Lung microvascular endothelial cell (primary cell): ENCODE results near the gene PTPRT. TPM values are rescaled to one million over a fixed set of nuclear protein-coding genes. Genes with fewer than 3 reads are reported as not detected.
"Not testable (repeated sequence)": the region's sequence is repeated elsewhere in the genome, so short reads cannot be mapped to it uniquely, and the experiment has no call there.

ENCODE experiments used
- DNase-seq, 2 donors: peaks; one replicate each; pipeline versions ENCODE4 v3.0.0 to v3.0.0-alpha.2; 2010; ENCODE audit warnings: low read depth in 2 of 2
- total RNA-seq: library from RNA; depleted of rRNA; stranded (reverse); fragments of >200 nt; gene quantifications from 2 replicates; pipeline ENCODE4 v1.2.1, GENCODE V29; 2014

Gene PTPRT
- total RNA-seq, 1 donor from 2014 or later: not detected

DNA sequence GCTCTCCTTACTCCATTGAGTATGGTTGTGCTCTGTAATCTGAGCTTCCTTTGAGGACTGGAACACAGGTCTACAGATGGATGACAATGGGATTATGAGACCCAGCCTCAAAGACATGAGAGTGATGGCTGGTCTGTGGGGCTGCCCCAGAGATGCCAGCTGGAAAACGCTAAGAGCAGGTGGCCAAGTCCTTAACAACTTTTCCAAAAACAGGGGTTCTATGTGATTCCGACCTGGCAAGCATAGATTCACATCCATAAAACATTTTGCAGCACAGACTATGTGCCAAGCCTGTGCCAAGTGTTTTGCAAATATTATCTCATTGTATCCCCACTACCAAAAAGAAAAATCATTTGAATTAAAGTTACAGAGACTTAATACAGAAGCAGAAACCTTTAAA is 270.4 kb downstream of the PTPRT start:
- no peak for DNase-seq

DNA sequence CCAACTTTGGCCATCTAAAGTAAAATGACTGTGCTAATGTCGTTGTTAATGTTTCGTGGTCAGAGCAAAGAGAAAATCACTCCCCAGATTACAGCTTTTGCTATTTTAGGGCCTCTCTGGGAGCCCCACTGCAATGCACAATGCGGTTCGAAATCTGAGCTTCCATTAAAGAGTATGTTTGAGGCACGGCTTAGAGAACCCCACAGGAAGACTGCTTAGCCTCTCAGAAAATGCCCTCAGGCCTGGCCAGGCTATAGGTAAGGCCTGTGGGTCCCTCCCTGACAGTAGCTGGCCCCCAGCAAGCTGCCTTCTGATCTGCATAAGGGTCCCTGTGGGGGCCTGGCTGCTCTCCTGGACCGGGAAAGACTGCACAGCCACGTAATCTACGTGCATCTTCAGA is 274.6 kb downstream of the PTPRT start:
- DNase-seq: no peak

DNA sequence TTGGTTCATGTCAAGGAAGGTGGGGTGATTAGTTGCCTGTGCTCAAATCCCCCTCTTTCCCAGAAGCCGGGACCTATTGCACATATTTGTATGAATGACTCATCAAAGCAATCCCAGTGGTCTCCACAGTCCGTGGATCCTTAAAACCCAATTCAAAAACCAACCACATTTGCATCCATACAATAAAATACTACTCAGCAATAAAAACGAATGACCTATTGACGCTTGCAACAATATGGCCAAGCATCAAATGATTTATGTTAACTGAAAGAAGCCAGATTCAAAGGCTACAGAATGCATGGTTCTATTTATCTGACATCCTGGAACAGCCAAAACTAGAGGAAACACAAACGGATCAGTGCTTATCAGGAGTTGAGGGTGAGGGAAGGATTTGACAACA is 275.4 kb downstream of the PTPRT start:
- no peak for DNase-seq

DNA sequence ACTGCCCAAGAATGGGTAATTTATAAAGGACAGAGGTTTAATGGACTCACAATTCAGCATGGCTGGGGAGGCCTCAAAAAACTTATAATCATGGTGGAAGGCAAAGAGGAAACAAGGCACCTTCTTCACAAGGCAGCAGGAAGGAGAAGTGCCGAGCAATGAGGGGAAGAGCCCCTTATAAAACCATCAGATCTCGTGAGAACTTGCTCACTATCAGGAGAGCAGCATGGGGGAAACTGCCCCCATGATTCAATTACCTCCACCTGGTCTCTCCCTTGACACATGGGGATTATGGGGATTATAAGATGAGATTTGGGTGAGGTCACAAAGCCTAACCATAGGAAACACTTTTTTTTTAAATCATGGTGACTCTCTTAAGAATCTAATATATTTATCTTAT is 278.9 kb downstream of the PTPRT start:
- not testable (repeated sequence) for DNase-seq

DNA sequence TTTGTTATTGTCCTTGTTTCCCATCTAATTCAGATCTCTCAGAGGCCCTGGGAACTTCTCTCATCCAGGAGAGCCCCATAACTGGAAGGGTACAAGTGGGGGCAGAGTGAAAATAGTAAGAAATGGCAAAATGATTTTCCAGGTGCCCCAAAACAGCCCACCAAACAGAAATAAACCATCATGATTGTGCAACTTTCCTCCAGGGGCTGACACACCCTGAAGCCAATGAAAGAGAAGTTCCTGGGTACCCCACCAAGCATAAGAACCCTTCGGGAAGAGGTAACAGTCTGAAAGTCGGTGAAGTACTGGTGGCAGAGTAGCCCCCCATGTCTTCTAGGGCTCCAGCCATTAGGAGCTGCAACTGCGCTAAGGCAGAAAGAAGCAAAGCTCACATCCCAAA is 282.0 kb downstream of the PTPRT start:
- DNase-seq: no peak

DNA sequence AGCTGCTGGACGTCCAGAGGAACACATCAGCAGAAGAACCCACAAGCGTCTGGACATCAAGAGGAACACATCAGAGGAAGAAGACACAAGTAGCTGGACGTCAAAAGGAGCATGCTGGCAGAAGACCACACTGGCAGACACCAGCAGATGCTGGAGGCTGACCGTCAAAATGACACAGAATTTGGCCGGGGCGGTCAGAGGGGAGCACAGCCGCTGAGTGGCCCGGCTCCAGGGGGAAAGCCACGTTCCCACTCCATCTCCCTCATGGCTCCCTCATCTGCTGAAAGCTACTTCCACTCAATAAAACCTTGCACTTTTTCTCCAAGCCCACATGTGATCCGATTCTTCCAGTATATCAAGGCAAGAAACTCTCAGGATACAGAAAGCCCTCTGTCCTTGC is 283.6 kb downstream of the PTPRT start:
- no peak for DNase-seq

DNA sequence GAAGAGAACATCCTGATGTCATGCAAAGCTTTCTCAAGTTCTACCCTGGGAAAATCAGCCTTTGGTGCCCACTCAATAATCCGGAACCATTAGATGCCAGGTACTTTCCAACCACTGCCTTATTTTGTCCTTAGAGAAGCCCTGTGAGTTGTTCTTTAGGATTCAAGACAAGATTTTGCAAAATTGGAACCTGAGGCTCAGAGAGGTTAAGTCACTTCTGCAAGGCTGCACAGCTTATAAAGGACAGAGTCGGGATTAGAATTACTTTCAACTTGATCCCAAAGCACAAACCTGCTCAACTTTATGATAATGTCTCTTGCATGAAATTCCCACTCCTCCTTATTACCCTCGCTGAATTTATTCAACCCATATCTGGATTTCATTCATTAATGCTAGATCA is 287.2 kb downstream of the PTPRT start:
- DNase-seq: no peak

DNA sequence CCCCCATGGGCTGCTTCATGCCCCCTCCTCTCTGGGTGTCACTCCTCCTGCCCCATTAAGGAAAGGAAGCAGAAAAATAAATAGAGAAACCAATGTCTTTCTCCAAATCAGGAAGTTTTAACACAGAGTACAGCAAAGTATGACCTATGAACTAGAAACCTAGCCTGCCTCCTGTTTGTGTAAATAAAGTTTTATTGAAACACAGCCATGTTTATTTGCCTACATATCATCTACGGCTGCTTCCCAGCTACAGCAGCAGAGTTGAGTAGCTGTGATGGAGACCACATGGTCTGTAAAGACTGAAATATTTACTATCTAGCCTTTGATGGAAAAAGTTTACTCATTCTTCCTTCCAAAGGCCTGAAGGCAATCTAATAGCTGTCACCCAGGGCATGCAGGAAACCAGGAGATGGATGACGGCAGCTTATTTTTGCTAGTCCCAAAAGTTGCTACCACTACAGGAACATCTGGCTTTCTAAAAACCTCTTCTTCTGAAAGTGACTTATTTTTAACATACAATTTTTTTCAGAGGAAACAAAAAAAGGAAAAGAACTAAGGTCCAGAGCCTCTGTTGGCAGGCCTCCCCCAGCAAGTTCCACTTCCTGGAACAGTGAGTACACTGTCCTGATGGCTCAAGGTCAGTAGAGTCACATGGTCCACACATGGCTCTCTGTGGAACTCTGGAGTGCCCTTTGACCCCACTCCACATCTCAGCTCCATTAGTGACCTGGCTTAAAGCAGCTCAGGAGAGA is 287.8 kb downstream of the PTPRT start:
- no peak for DNase-seq

DNA sequence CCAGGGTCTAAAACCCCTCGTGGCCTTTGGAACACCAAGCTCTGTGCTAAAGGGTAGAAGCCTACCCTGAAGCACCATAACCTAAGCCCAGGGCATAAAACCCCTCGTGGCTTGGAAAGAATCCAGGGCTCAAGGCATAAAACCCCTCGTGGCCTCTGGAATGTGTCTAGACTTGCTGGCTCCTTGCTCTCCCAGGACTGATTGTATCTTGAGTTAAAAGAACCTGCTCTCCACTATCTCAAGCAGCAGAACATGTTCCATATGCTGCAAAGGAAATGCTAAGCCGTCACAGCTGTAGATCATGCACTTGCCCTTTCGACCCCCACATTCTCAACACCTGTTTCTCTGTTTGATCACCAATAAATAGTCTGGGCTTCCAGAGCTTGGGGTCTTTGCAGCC is 288.9 kb downstream of the PTPRT start:
- DNase-seq: not testable (repeated sequence)

DNA sequence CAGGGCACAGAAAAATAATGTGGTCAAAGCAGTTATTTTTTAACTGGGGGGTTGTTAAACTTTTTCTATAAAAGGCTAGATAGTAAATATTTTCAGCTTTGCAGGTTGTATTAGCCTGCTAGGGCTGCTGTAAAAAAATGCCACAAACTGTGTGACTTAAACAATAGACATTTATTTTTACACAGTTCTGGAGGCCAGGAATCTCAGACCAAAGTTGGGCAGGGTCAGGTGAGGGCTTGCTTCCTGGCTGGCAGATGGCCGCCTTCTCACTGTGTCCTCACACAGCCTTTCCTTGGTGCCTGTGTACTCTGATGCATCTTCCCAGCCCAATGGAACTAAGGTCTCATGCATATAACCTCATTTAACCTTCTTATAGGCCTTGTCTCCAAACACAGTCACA is 294.7 kb downstream of the PTPRT start:
- no peak for DNase-seq

DNA sequence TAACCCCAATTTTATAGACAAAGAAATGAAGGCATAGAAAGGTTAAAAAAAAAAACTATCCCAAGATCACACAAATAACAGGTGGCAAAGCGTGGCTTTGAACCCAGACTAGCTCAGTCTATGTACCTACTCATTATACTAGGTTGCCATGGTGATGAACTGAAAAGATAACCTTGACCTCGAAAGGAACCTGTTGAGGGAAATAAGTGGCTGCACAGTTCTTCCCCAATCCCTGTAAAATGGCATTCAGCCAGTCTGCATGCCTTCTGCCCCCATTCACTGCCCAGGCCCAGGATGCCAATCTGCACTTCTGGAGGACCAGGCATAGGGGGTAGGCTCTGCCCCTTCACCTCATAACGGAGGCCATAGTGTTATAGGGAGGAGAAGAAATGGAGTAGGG is 295.2 kb downstream of the PTPRT start:
- no peak for DNase-seq

DNA sequence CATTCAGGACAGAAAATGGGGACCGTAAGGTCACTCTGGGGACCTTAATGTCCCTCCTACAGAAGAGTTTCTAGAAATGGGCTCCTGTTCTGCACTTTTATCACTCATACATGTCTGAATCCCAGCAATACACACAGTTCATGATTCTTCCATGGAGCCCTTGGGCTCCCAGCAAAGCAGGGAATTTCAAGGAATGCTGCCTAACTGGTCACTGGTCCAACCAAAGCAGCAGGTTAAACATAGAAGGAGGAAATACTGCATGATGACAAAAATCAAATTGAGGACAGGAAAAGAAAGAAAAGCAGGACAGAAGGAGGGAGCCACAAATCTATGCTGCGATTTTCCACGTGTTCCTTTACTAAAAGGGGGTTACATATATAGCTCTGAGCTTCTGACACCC is 300.2 kb downstream of the PTPRT start:
- no peak for DNase-seq

DNA sequence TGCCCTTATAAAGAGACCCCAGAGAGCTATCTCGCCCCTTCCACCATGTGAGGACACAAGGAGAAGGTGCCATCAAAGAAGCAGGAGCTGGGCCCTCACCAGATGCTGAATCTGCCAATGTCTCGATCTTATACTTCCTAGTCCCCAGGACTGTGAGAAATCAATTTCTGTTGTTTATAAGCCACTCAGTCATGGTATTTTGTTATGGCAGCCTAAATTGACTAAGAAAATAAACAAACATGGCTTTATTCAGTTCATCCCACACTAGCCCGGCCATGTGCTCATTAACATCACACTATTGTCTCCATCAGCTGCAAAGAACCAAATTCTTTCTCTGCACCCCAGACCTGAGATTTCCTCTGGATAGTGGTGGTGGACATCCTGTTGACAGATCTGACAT is 302.4 kb downstream of the PTPRT start:
- no peak for DNase-seq

DNA sequence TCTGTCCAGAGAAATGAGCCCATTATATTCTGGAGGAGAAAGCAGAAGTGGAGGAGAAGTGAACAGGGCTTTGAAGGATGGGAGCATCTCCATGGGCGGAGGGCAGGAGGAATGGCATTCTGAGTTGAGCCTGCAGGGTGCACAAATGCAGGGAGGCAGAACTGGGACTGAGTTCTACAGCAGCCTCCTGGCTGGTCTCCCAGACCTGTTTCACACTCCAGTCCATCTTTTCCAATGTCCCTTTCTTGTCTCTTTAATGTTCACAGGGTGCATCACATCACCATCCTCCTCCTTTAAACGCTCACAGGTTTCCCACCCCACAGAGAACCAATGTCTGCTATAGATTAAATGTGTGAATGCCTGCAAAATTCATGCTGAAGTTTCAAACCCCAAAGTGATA is 302.9 kb downstream of the PTPRT start:
- no peak for DNase-seq

DNA sequence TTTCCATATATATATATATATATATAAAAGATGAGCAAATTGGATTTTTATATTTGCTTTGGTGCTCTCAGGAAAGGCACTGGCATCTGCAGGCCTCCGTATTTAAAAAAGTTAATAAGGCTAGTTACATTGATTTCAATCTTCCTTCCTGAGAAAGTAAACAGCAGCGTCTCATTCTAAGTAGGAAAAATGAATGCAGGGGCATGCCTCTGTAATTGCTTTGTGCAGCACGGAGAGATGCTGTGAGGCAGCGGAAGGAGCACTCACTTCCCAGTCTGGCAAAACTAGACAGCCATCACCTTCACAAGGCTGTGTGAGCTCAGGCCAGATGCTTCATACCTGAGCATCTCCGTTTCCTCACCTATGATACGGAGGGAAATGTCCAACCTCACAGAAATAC is 303.7 kb downstream of the PTPRT start:
- DNase-seq: no peak

DNA sequence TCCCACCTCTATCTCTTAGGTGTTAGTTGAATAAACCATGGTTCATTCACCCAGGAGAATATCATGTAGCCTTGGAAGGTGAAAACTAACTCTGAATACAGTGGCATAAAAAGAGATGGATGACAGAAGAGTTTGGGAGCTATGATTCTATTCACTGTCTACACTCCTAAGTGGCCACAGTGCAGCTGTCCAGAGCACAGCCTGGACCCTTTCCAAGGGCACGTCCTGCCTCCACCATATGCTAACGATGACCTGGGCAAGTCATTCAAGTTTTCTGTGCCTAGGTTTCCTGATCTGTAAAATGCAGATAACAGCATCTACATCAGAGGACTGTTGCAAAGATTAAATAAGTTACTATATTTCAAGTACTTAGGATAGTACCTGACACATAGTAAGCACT is 314.1 kb downstream of the PTPRT start:
- DNase-seq: no peak

DNA sequence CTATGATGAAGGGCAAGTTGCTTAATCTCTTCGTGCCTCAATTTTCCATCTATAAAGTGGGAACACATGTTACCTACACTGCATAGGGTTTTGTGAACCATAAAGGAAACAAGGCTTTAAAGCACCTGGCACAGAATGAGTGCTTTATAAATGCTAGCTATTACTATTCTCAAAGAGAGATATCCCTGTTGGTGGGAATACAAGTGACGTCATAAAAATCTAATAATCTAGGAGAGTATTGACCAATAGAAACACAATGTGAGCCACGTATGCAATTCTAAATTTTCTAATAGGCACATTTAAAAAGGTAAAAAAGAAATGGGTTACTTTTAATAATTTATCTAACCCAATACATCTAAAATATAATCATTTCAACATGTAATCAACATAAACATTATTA is 316.4 kb downstream of the PTPRT start:
- no peak for DNase-seq

DNA sequence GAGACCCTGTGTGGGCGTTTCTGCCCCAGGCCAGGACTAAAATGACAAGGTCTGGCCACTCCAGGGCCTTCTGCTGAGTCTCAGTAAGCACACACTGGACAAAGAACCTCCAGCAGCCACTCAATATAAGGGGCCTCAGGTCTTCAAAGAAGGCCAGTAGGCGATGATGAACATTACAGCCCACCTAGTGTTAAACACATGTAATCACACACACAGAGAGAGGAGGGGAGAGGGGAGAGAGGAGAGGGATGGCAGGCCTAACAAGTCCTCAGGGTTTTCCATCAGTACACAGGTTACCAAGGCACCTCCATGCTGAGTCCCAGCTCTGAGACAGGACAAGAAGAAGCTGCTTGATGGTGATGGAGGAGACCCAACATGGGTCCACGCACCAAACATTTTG is 325.6 kb downstream of the PTPRT start:
- DNase-seq: no peak

DNA sequence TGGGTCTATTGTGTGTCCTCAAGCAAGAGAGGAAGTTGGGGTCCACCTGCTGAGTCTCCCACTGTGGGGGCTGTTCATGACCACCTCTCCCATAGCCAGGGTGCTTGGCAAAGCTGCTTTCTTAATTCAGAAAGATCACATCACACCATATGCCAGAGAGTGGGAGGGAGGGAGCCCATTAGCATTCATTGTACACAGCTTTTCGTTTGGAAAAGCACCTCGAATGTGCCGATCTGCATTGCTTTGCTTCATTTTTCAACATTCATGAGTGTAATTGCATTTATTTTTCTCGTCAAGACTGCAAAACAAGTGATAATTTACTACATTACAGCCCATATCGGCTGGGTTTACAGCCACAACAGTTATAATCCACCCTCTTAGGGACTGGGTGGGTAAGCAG is 327.3 kb downstream of the PTPRT start:
- DNase-seq: no peak

DNA sequence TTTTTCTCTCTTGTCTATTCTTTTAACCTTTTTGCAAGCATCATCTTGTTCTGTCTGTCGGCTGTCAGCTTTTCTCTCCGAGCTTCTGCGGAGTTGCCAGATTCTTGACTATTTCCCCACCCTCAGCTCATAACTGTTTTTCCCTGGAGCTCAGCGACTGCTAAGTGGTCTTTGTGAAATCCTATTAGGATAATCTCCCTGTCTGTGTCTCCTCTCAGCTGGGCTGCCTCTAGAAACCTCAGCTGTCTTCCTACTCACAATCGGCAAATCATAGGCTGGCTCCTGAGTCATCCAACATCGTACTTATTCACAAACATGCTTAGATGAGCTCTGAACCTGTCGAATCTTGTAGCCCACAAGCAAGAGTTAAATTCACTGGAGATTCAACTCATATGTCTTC is 332.3 kb downstream of the PTPRT start:
- no peak for DNase-seq

DNA sequence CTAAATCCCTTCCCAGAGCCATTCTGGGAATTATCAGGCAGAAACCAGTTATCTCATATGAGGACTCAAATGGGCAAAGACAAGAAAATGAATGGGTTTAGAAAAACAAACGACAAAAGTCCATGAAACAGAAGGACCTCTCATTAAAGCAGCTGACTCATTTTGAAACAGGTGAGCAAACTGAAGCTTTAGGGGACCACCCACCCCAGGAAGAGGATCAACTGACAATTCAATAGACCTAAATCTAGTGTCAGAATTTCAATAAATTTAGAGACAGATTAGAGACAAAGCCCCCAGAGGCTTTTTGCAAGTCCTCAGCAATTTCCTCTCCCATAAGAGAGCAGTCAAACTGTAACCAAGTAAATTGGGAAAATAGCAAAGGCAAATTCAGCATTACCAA is 333.8 kb downstream of the PTPRT start:
- no peak for DNase-seq

DNA sequence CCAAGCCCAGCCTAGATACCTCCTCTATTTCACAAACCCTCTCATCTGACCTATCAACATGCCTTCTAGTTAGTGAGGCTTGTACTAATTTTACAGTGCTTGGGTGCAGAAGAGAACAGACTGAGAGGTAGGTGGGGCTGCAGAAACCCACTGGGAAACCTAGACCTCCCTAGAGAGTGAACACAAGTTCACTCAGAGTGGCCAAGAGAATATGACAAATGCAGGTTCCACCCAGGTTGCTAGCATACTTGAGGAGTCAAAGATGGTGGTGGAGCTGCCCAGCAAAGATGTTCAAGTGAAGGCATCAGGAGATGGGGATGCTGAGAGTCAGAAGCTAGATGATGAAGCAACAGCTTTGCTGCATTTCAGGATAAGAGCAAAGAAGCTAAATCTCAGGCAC is 337.0 kb downstream of the PTPRT start:
- no peak for DNase-seq

DNA sequence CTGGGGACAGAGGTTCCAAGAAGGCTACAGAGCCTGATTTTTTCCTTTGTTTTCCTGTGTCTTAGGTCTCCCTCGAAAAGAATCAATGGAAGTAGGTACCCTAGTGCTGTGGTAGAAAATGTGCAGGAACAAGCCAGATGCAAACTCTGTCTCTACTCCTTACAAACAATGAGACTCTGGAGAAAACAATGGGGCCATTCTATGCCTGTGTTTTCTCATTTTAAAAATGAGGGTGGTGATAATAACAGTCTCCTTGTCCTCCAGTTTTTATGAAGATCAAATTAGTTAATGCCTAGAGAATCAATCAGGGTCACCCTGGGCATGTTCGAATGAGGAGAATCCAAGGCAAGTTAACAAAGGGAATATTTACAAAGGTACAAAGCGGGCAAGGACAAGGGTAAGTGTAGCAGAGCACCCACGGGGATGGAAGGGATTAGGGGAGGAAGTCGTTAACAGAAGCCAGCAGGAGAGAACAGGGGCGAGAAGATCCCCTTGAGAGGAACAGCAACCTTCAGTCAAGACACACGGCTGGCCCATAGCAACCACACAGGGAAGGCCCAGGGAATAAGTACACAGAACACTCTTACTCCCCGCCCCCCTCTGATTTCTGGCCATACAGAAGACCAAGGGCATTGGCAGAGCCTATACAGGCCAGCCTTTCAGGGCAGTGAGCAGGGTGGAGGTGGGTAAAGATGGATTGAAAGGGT is 342.8 kb downstream of the PTPRT start:
- no peak for DNase-seq
